GM21526 (cell line): ENCODE measurements around the gene ICAM3.
"Not testable (repeated sequence)": the region's sequence is repeated elsewhere in the genome, so short reads cannot be mapped to it uniquely, and the experiment has no call there.

Experiments
- ATAC-seq: cut with Tn5 transposase; IDR thresholded peaks from one replicate; pipeline ENCODE4 v1.9.1; 2021; ENCODE audit warnings: moderate library complexity; ENCODE audit not compliant: unreplicated experiment, low FRiP score

ICAM3 gene

GRCh38 chr19:10352764-10353671, 13.6 kb upstream of the ICAM3 start:
- no peak for ATAC-seq

- ATAC-seq: no peak
These were observed 7.1 kb upstream of the ICAM3 start for GRCh38 chr19:10346509-10346908.

- no peak for ATAC-seq
These were observed 5.4 kb upstream of the ICAM3 start for GRCh38 chr19:10344780-10345179.

GRCh38 chr19:10343495-10343894, 4.1 kb upstream of the ICAM3 start:
- ATAC-seq: no peak

- no peak for ATAC-seq
These were observed 553 bp upstream of the ICAM3 start for GRCh38 chr19:10339977-10340376.

GRCh38 chr19:10338940-10339339, 484 bp downstream of the ICAM3 start:
- ATAC-seq: no peak

- not testable (repeated sequence) for ATAC-seq
These were observed 2.7 kb downstream of the ICAM3 start for GRCh38 chr19:10336725-10337124.

- no peak for ATAC-seq
These were observed 4.0 kb downstream of the ICAM3 start for GRCh38 chr19:10335352-10335985.

- no peak for ATAC-seq
These were observed 4.7 kb downstream of the ICAM3 start for GRCh38 chr19:10334588-10335351.

- ATAC-seq: no peak
These were observed 5.5 kb downstream of the ICAM3 start for GRCh38 chr19:10333758-10334587.

- peak; percentile 72 for ATAC-seq
These were observed 6.3 kb downstream of the ICAM3 start, which contains the start of gene RAVER1 for GRCh38 chr19:10332965-10333757. RAVER1 (minus strand) TSS chr19:10333529; CDS start chr19:10333507, 22 bp downstream.

GRCh38 chr19:10332158-10332964, 7.1 kb downstream of the ICAM3 start:
- ATAC-seq: no peak

GRCh38 chr19:10329555-10329954, 9.9 kb downstream of the ICAM3 start:
- ATAC-seq: no peak

- no peak for ATAC-seq
These were observed 10.6 kb downstream of the ICAM3 start for GRCh38 chr19:10328558-10329429.

- no peak for ATAC-seq
These were observed 11.6 kb downstream of the ICAM3 start for GRCh38 chr19:10327793-10328192.

GRCh38 chr19:10325732-10326131, 13.7 kb downstream of the ICAM3 start:
- ATAC-seq: no peak
